ENCODE results near the gene AMOT.

Gene AMOT

GRCh38 chrX:112798736-112799135, 41.9 kb downstream of the AMOT start:
- no peak for DNase-seq

GRCh38 chrX:112789931-112790330, 50.7 kb downstream of the AMOT start:
- no peak for DNase-seq

- DNase-seq: no peak
Observed at GRCh38 chrX:112786076-112786475, 54.6 kb downstream of the AMOT start.

GRCh38 chrX:112785344-112785743, 55.3 kb downstream of the AMOT start:
- no peak for DNase-seq

GRCh38 chrX:112784692-112785091, 55.9 kb downstream of the AMOT start:
- no peak for DNase-seq

- DNase-seq: no peak
Observed at GRCh38 chrX:112779139-112779538, 61.5 kb downstream of the AMOT start.

GRCh38 chrX:112774651-112775293, 65.9 kb downstream of the AMOT start:
- no peak for DNase-seq

GRCh38 chrX:112774142-112774541, 66.5 kb downstream of the AMOT start:
- no peak for DNase-seq

GRCh38 chrX:112769034-112769433, 71.6 kb downstream of the AMOT start:
- DNase-seq: no peak

- DNase-seq: no peak
Observed at GRCh38 chrX:112768563-112768962, 72.1 kb downstream of the AMOT start.

- DNase-seq: no peak
Observed at GRCh38 chrX:112766774-112767173, 73.9 kb downstream of the AMOT start.

- DNase-seq: peak; percentile 19
Observed at GRCh38 chrX:112761242-112762207, 79.1 kb downstream of the AMOT start.

- DNase-seq: no peak
Observed at GRCh38 chrX:112760697-112761096, 79.9 kb downstream of the AMOT start.

- no peak for DNase-seq
Observed at GRCh38 chrX:112759966-112760365, 80.7 kb downstream of the AMOT start.

GRCh38 chrX:112759512-112759911, 81.1 kb downstream of the AMOT start:
- DNase-seq: no peak

GRCh38 chrX:112757946-112758345, 82.7 kb downstream of the AMOT start:
- DNase-seq: no peak

GRCh38 chrX:112753116-112753515, 87.5 kb downstream of the AMOT start:
- DNase-seq: no peak

- no peak for DNase-seq
Observed at GRCh38 chrX:112751076-112751475, 89.6 kb downstream of the AMOT start.

- DNase-seq: no peak
Observed at GRCh38 chrX:112746812-112747595, 93.6 kb downstream of the AMOT start.

- DNase-seq: no peak
Observed at GRCh38 chrX:112738347-112739033, 102.1 kb downstream of the AMOT start.

GRCh38 chrX:112736310-112736709, 104.3 kb downstream of the AMOT start:
- no peak for DNase-seq

- DNase-seq: no peak
Observed at GRCh38 chrX:112735147-112735546, 105.5 kb downstream of the AMOT start.

- DNase-seq: no peak
Observed at GRCh38 chrX:112734290-112734689, 106.3 kb downstream of the AMOT start.
